GM13976 (cell line): Measurements from ENCODE around the gene PIGH.

Experiments used
- DNase-seq: peaks from one replicate; pipeline ENCODE4 v3.0.0; 2012; ENCODE audit warnings: low spot score
- CTCF ChIP-seq: IDR thresholded peaks from 2 replicates; pipeline ENCODE4 v1.5.1; 2012; ENCODE audit warnings: borderline replicate concordance, mild to moderate bottlenecking; ENCODE audit not compliant: insufficient read depth; ENCODE audit errors: extremely low read depth, missing control alignments, control extremely low read depth
- in situ Hi-C: fragments of 300-500 bp; cut with MboI; formaldehyde crosslinking; loops from one replicate; pipeline ENCODE4 v1.12.0; 2022; ENCODE audit warnings: low sequenced_read_pairs, mixed read lengths, inconsistent platforms; ENCODE audit not compliant: unreplicated experiment

The PIGH gene

GRCh38 chr14:67564236-67564635, 35.8 kb downstream of the PIGH start:
- in situ Hi-C loops, result no loop called here
- DNase-seq, result no peak
- TF ChIP-seq CTCF, result no peak

- TF ChIP-seq CTCF, result no peak
- in situ Hi-C loops, result no loop called here
- no peak for DNase-seq
Observed at GRCh38 chr14:67562776-67563150, 37.3 kb downstream of the PIGH start.

GRCh38 chr14:67562025-67562775, 37.9 kb downstream of the PIGH start:
- no peak for DNase-seq
- no peak for TF ChIP-seq CTCF
- in situ Hi-C loops, result no loop called here

GRCh38 chr14:67559639-67560038, 40.4 kb downstream of the PIGH start:
- in situ Hi-C loops, result loop anchor here (10.0 kb wide), 1 partner anchor 125 kb away; no protein-coding TSS in a partner anchor
- no peak for TF ChIP-seq CTCF
- DNase-seq, result no peak

- in situ Hi-C loops, result loop anchor here (10.0 kb wide), 1 partner anchor 123 kb away; no protein-coding TSS in a partner anchor
- DNase-seq, result no peak
- no peak for TF ChIP-seq CTCF
Observed at GRCh38 chr14:67557656-67558055, 42.4 kb downstream of the PIGH start.

- no peak for DNase-seq
- in situ Hi-C loops, result loop anchor here (10.0 kb wide), 1 partner anchor 122 kb away; no protein-coding TSS in a partner anchor
- TF ChIP-seq CTCF, result no peak
Observed at GRCh38 chr14:67557118-67557517, 43.0 kb downstream of the PIGH start.
